Colonic mucosa (tissue), 4 donors: ENCODE measurements around the gene R3HDM1. TPM values are rescaled to one million over a fixed set of nuclear protein-coding genes. Genes with fewer than 3 reads are reported as not detected.

Source experiments
- DNase-seq: peaks from one replicate; pipeline ENCODE4 v3.0.0-alpha.2; 2020
- H3K27ac ChIP-seq: fragments of 200-600 bp; one replicate; pipeline ENCODE4 v1.8.0; 2021
- H3K27me3 ChIP-seq: fragments of 200-600 bp; one replicate; pipeline ENCODE4 v1.8.0; 2021
- H3K36me3 ChIP-seq: fragments of 200-600 bp; one replicate; pipeline ENCODE4 v1.8.0; 2021
- H3K4me1 ChIP-seq: fragments of 200-600 bp; one replicate; pipeline ENCODE4 v1.8.0; 2021; ENCODE audit warnings: mild to moderate bottlenecking
- H3K4me3 ChIP-seq: fragments of 200-600 bp; one replicate; pipeline ENCODE4 v1.8.0; 2021
- H3K9ac ChIP-seq, 2 donors: one replicate each; pipeline ENCODE4 v1.7.0; 2013; ENCODE audit warnings: control low read depth in 2 of 2, low read depth in 2 of 2, low read length in 2 of 2
- H3K9me3 ChIP-seq: fragments of 200-600 bp; one replicate; pipeline ENCODE4 v1.8.0; 2021
- intact Hi-C: fragments of 100-400 bp; cut with DNase I; formaldehyde crosslinking; loops from one replicate; pipeline ENCODE4 v1.14.1; 2022
- total RNA-seq, 2 donors: library from RNA; stranded (reverse); fragmentation: NEBNext Ultra II Directional in 1 of 2; extraction: Animal tissue kit (Norgen Biotek cat#: 25700) in 1 of 2; gene quantifications; one replicate each; pipeline ENCODE4 v1.2.1, GENCODE V29; 2021
- TF ChIP-seq, protein P1 (sequence below): fragments of 200-600 bp; IDR thresholded peaks from one replicate; pipeline ENCODE4 v1.8.0; 2022; ENCODE audit warnings: antibody characterized with exemption, mild to moderate bottlenecking
- donor health status: healthy.
- donor health status: DM: no; HTN: no; CAD: no.
- donor health status: DM: no; HTN: no; CAD: no.

R3HDM1 gene
- total RNA-seq, 2 donors from 2014 or later = 22.7 to 34.2 TPM

DNA sequence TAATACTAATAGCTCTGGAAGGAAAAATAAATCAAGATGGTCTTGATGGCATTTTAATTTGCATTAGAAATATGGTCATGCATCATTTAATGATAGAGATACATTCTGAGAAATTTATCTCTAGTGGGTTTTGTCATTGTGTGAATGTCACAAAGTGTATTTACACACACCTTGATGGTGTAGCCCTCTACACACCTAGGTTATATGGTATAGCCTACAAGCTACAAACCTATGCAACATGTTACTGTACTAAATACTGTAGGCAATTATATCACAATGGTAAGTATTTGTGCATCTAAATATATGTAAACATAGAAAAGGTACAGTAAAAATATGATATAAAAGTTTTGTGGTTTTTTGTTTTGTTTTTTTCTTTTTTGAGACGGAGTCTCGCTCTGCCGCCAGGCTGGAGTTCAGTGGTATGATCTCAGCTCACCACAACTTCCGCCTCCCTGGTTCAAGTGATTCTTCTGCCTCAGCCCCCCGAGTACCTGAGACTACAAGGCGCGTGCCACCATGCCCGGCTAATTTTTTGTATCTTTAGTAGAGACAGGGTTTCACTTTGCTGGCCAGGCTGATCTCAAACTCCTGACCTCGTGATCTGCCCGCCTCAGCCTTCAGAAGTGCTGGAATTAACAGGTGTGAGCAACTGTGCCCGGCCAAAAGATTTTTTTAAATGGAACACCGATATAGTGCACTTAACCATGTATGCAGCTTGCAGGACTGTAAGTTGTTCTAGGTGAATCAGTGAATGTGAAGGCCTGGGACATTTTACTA is 126.7 kb downstream of the R3HDM1 start:
- Histone ChIP-seq H3K9me3 (no peaks in the 10 kb centered on the region), H3K27me3 (no peaks in the 10 kb centered on the region), H3K4me1 (no peaks in the 10 kb centered on the region), H3K27ac (no peak overlapping the region), H3K9ac (no peak overlapping the region), H3K4me3 (no peak overlapping the region), H3K36me3 (no peaks in the 10 kb centered on the region)
- intact Hi-C loops = no loop called here
- TF ChIP-seq, protein P1, sequence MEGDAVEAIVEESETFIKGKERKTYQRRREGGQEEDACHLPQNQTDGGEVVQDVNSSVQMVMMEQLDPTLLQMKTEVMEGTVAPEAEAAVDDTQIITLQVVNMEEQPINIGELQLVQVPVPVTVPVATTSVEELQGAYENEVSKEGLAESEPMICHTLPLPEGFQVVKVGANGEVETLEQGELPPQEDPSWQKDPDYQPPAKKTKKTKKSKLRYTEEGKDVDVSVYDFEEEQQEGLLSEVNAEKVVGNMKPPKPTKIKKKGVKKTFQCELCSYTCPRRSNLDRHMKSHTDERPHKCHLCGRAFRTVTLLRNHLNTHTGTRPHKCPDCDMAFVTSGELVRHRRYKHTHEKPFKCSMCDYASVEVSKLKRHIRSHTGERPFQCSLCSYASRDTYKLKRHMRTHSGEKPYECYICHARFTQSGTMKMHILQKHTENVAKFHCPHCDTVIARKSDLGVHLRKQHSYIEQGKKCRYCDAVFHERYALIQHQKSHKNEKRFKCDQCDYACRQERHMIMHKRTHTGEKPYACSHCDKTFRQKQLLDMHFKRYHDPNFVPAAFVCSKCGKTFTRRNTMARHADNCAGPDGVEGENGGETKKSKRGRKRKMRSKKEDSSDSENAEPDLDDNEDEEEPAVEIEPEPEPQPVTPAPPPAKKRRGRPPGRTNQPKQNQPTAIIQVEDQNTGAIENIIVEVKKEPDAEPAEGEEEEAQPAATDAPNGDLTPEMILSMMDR = no peak
- DNase-seq = no peak

DNA sequence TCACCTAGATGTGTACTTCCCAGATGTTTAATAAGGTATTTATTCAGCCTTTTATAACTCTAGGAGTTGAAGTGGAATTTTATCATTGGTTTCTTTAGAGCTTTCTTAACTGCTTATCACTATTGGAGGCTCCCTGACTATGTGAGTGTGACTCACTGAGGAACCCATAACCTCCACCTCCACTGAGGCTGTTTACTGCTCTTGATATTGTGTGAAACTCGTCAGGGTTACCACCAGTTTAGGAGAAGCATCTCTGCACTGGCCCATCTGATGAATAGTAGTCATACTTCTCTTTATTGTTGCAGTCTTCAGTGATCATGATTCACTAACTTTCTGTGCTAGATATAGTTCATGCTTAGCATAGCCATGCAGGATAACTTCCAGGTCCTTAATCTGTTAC is 130.8 kb downstream of the R3HDM1 start:
- Histone ChIP-seq H3K27me3 (no peaks in the 10 kb centered on the region), H3K9me3 (no peaks in the 10 kb centered on the region), H3K4me1 (no peaks in the 10 kb centered on the region), H3K4me3 (no peak overlapping the region), H3K9ac (no peak overlapping the region), H3K36me3 (no peaks in the 10 kb centered on the region), H3K27ac (no peak overlapping the region)
- intact Hi-C loops = no loop called here
- TF ChIP-seq, protein P1 = no peak
- no peak for DNase-seq

DNA sequence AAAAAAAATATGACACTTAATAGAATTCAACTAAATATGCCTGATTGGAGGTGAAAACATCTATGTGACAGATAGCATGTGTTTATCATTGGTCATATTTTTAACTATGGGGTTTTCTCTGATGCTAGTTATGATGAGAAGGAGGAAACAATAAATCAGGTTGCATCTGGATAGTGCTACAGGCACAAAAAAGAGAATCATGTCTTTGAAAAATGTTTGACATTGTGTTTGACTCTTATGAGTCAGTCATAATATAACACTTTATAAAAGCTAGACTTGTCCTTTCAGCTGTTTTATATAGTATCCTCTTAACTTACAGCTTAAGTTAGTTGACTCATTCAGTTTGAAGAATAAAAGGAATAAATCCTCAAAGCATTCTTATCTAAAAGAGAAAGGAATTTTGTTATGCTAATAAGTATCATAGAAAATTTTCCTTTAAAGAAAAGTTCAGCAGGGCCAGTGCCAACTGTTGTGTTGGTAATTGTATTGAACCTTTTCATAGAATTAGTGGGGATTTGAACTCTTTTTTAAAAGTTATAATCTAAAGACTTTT is 131.9 kb downstream of the R3HDM1 start:
- H3K4me1 ChIP-seq = no peaks in the 10 kb centered on the region
- no peak overlapping the region for H3K4me3 ChIP-seq
- TF ChIP-seq, protein P1 = no peak
- no peaks in the 10 kb centered on the region for H3K36me3 ChIP-seq
- no peak overlapping the region for H3K9ac ChIP-seq
- H3K9me3 ChIP-seq = no peaks in the 10 kb centered on the region
- no peak for DNase-seq
- intact Hi-C loops = no loop called here
- H3K27ac ChIP-seq = no peak overlapping the region
- H3K27me3 ChIP-seq = no peaks in the 10 kb centered on the region

DNA sequence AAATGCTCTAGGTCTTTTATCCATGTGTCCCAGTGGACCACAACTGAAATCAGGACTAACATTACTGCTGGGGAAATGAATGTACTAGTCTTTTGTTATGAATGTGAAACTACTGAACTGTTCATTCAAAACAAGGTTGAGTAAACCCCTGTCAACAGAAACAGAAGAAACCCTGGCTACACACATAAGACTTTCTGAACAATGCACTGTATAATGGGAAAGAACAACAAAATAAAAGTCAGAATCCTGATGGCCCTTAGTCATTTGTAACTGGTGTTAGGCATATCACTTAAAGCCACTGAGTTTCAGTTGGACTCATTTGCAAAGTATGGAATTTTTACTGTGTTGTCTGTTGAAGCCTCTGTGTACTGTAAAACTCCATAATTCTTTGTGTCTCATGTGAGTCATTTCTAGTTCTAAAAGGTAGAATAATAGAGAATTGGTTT is 133.4 kb downstream of the R3HDM1 start:
- DNase-seq = no peak
- no peaks in the 10 kb centered on the region for H3K9me3 ChIP-seq
- H3K27ac ChIP-seq = no peak overlapping the region
- no peaks in the 10 kb centered on the region for H3K4me1 ChIP-seq
- H3K4me3 ChIP-seq = no peak overlapping the region
- H3K9ac ChIP-seq = no peak overlapping the region
- no peaks in the 10 kb centered on the region for H3K27me3 ChIP-seq
- no peaks in the 10 kb centered on the region for H3K36me3 ChIP-seq
- intact Hi-C loops = no loop called here
- TF ChIP-seq, protein P1 = no peak

DNA sequence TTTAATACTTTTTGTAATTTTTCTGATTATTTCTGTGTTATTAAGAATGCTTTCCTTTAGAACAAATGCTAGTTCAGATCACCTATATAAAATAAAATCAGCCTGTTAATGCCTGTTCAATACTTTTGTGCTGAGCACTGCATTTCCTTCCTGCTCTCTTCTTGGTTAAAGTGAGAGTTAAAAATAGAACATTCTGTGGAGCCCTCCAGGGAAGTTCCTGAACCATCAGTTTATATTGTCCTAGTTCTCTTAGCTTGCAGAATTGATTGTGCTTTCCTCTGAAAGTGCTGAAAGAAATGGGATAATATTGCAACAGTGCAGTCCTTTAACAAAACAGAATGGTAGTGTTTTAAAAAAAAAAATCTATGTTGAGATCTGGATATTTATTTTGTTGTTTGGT is 135.8 kb downstream of the R3HDM1 start:
- Histone ChIP-seq H3K4me3 (no peak overlapping the region), H3K27me3 (no peaks in the 10 kb centered on the region), H3K27ac (no peak overlapping the region), H3K4me1 (no peaks in the 10 kb centered on the region), H3K36me3 (no peaks in the 10 kb centered on the region), H3K9ac (no peak overlapping the region), H3K9me3 (no peaks in the 10 kb centered on the region)
- TF ChIP-seq, protein P1 = no peak
- intact Hi-C loops = no loop called here
- no peak for DNase-seq
